Small intestine (tissue), 7 donors: Measurements from ENCODE around the gene PRR29. TPM values are rescaled to one million over a fixed set of nuclear protein-coding genes. Genes with fewer than 3 reads are reported as not detected.

Experiments
- DNase-seq, 2 donors: peaks; one replicate each; pipeline versions ENCODE4 v3.0.0 to v3.0.0-alpha.2; 2013
- FAIRE-seq: peaks from 2 replicates; lab custom pipeline; 2012; peaks lifted over from hg19 to GRCh38; lab: Jason Lieb, UNC
- H3K27ac ChIP-seq, 3 donors: one replicate each; pipeline ENCODE4 v1.5.1; 2013; ENCODE audit warnings: low read length in 2 of 3, mild to moderate bottlenecking in 2 of 3, control low read depth in 1 of 3, inconsistent platforms in 1 of 3, low read depth in 1 of 3, moderate library complexity in 1 of 3
- H3K27me3 ChIP-seq, 3 donors: one replicate each; pipeline ENCODE4 v1.6.1; 2013; ENCODE audit warnings: low read length in 3 of 3, inconsistent platforms in 1 of 3; ENCODE audit not compliant: control insufficient read depth in 3 of 3, insufficient read depth in 3 of 3
- H3K36me3 ChIP-seq, 3 donors: one replicate each; pipeline ENCODE4 v1.6.1; 2013; ENCODE audit warnings: low read length in 3 of 3, inconsistent platforms in 1 of 3, low read depth in 1 of 3, mild to moderate bottlenecking in 1 of 3, moderate library complexity in 1 of 3; ENCODE audit not compliant: control insufficient read depth in 3 of 3, insufficient read depth in 2 of 3
- H3K4me1 ChIP-seq, 3 donors: one replicate each; pipeline ENCODE4 v1.6.1; 2013; ENCODE audit warnings: low read length in 2 of 3, inconsistent platforms in 1 of 3, low read depth in 1 of 3, mild to moderate bottlenecking in 1 of 3, moderate library complexity in 1 of 3; ENCODE audit not compliant: control insufficient read depth in 3 of 3, insufficient read depth in 2 of 3
- H3K4me3 ChIP-seq, 3 donors: one replicate each; pipeline ENCODE4 v1.5.1; 2013; ENCODE audit warnings: low read length in 3 of 3, control low read depth in 1 of 3, inconsistent platforms in 1 of 3, low read depth in 1 of 3, mild to moderate bottlenecking in 1 of 3, moderate library complexity in 1 of 3
- H3K9me3 ChIP-seq, 2 donors: one replicate each; pipeline ENCODE4 v1.6.1; 2013; ENCODE audit warnings: low read depth in 1 of 2, low read length in 1 of 2; ENCODE audit not compliant: control insufficient read depth in 2 of 2, insufficient read depth in 1 of 2
- WGBS, 3 donors: extraction: QIAGEN DNeasy Blood & Tissue Kit; methylation state at CpG; one replicate each; pipeline ENCODE4 v1.1.7; 2013; 5-methylcytosine and 5-hydroxymethylcytosine counted together
- polyA plus RNA-seq, 4 donors: library from polyadenylated mRNA; stranded (reverse) in 3 of 4; unstranded in 1 of 4; fragments of 200-250 nt in 3 of 4; fragments of 120-200 nt in 1 of 4; gene quantifications; one replicate each; pipeline versions ENCODE4 v1.2.1 to v1.2.3, GENCODE V29; 2013
- donor health status: healthy with polysubstance abuse.
- donor health status: control.
- donor health status: control.
- donor health status: Bipolar disorder and iron deficiency.
- donor health status: healthy.

Gene PRR29
- polyA plus RNA-seq, 4 donors = 0.16 to 1.1 TPM; not detected in 2

GRCh38 chr17:63956296-63956920 lies 41.7 kb upstream of the PRR29 start:
- DNase-seq (no peak), FAIRE-seq (no peak)
- Histone ChIP-seq H3K36me3 (no peaks in the 10 kb centered on the region), H3K4me1 (peaks cover 0 to 4% (median 0%) of the 10 kb centered on the region in 3 donors), H3K4me3 (no peak overlapping the region), H3K27me3 (peaks cover 0 to 10% (median 0%) of the 10 kb centered on the region in 3 donors), H3K9me3 (no peaks in the 10 kb centered on the region), H3K27ac (no peak overlapping the region)
- WGBS, 3 donors = 94 to 98% (median 95%) methylated on average over 5 of the region's 5 CpGs

- DNase-seq = no peak
- Histone ChIP-seq H3K9me3 (no peaks in the 10 kb centered on the region), H3K4me3 (no peak overlapping the region), H3K27ac (no peak overlapping the region), H3K27me3 (peaks cover 0 to 12% (median 0%) of the 10 kb centered on the region in 3 donors), H3K36me3 (no peaks in the 10 kb centered on the region), H3K4me1 (peaks cover 0 to 5% (median 0%) of the 10 kb centered on the region in 3 donors)
- WGBS, 3 donors = 31 to 69% (median 43%) methylated on average over 9 of the region's 9 CpGs
- FAIRE-seq = no peak
Measured at GRCh38 chr17:63960006-63960405, 38.1 kb upstream of the PRR29 start.

- Histone ChIP-seq H3K27me3 (peaks cover 0 to 12% (median 0%) of the 10 kb centered on the region in 3 donors), H3K36me3 (no peaks in the 10 kb centered on the region), H3K9me3 (no peaks in the 10 kb centered on the region), H3K4me3 (no peak overlapping the region), H3K4me1 (peaks cover 0 to 5% (median 0%) of the 10 kb centered on the region in 3 donors), H3K27ac (no peak overlapping the region)
- no peak for FAIRE-seq
- WGBS, 3 donors = 33 to 57% (median 44%) methylated on average over 7 of the region's 7 CpGs
- no peak for DNase-seq
Measured at GRCh38 chr17:63960430-63960829, 37.7 kb upstream of the PRR29 start.

GRCh38 chr17:63961355-63962212 lies 36.6 kb upstream of the PRR29 start:
- WGBS, 3 donors = 18 to 27% (median 19%) methylated on average over 25 to 37 of the region's 37 CpGs
- Histone ChIP-seq H3K9me3 (no peaks in the 10 kb centered on the region), H3K4me1 (peaks cover 0 to 5% (median 0%) of the 10 kb centered on the region in 3 donors), H3K4me3 (no peak overlapping the region), H3K27me3 (peaks cover 0 to 12% (median 0%) of the 10 kb centered on the region in 3 donors), H3K27ac (no peak overlapping the region), H3K36me3 (no peaks in the 10 kb centered on the region)
- peak; percentile 39 to 76 for DNase-seq
- FAIRE-seq = no peak

GRCh38 chr17:63962298-63962744 lies 35.8 kb upstream of the PRR29 start:
- H3K27ac ChIP-seq = peak overlapping the region in 1 of 3 donors; percentile 33
- no peak for FAIRE-seq
- H3K4me1 ChIP-seq = peaks cover 0 to 5% (median 0%) of the 10 kb centered on the region in 3 donors

GRCh38 chr17:63963123-63963522 lies 35.0 kb upstream of the PRR29 start:
- Histone ChIP-seq H3K27ac (peak overlapping the region in 1 of 3 donors; percentile 33), H3K36me3 (no peaks in the 10 kb centered on the region), H3K27me3 (peaks cover 0 to 12% (median 0%) of the 10 kb centered on the region in 3 donors), H3K4me3 (no peak overlapping the region), H3K4me1 (peaks cover 0 to 5% (median 0%) of the 10 kb centered on the region in 3 donors), H3K9me3 (no peaks in the 10 kb centered on the region)
- 81 to 88% (median 86%) methylated on average over 4 of the region's 4 CpGs for WGBS, 3 donors
- FAIRE-seq (no peak), DNase-seq (no peak)

More at GRCh38 chr17:63962298-63962744, 35.8 kb upstream of the PRR29 start:
- peaks cover 0 to 12% (median 0%) of the 10 kb centered on the region in 3 donors for H3K27me3 ChIP-seq
- H3K9me3 ChIP-seq = no peaks in the 10 kb centered on the region
- DNase-seq = no peak
- WGBS, 3 donors = 42 to 61% (median 59%) methylated on average over 10 of the region's 10 CpGs
- H3K4me3 ChIP-seq = no peak overlapping the region
- H3K36me3 ChIP-seq = no peaks in the 10 kb centered on the region

- FAIRE-seq (no peak), DNase-seq (no peak)
- Histone ChIP-seq H3K4me1 (no peaks in the 10 kb centered on the region), H3K9me3 (no peaks in the 10 kb centered on the region), H3K27ac (no peak overlapping the region), H3K36me3 (no peaks in the 10 kb centered on the region), H3K27me3 (peaks cover 0 to 5% (median 0%) of the 10 kb centered on the region in 3 donors), H3K4me3 (no peak overlapping the region)
- 65 to 76% (median 66%) methylated on average over 11 of the region's 11 CpGs for WGBS, 3 donors
Measured at GRCh38 chr17:63966646-63967264, 31.4 kb upstream of the PRR29 start.

GRCh38 chr17:63967953-63968352 lies 30.2 kb upstream of the PRR29 start:
- Histone ChIP-seq H3K9me3 (no peaks in the 10 kb centered on the region), H3K27ac (no peak overlapping the region), H3K4me3 (no peak overlapping the region), H3K36me3 (no peaks in the 10 kb centered on the region), H3K27me3 (peaks cover 0 to 3% (median 0%) of the 10 kb centered on the region in 3 donors), H3K4me1 (no peaks in the 10 kb centered on the region)
- DNase-seq = no peak
- WGBS, 3 donors = 82 to 88% (median 86%) methylated on average over 19 of the region's 19 CpGs
- FAIRE-seq = no peak
